DLD1 (cell line): ENCODE data around the gene MAP3K7CL.

Experiments
- in situ Hi-C: cut with HindIII; loops from 2 replicates; pipeline ENCODE4 v1.10.0; 2017; ENCODE audit warnings: low sequenced_read_pairs

Gene MAP3K7CL, protein sequence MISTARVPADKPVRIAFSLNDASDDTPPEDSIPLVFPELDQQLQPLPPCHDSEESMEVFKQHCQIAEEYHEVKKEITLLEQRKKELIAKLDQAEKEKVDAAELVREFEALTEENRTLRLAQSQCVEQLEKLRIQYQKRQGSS

DNA sequence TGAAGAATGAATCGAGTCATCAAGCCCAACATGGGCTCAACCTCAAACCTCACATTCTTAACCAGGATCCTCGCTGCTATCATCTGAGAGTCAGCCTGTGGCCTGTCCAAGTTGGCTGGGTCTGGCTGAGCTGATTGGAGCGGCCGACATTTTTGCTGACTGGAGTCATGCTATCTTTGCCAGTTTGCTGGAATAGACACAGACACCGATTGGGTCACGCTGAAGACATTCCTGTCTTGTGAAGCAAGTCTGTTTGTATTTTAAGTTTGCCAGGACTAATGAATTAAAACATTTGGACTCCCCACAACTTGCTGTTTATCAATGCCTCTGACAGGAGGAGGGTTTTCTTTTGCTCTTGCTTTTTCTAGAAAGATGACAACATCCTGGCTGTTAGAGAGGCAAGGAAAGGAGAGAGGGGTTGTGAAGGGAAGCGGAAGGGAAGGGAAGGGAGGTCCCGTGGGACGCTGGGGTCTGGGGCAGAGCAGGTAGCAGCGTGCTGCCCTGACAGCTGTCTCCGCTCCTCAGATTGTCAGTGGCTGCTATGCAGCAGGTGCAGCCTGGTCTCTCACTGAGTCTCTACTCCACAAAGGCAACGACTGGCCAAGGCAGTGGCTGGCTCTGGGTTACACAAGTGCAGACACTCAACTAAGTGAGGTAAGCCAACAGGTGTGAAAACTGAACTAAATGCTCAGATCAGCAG is at the start of gene MAP3K7CL:
MAP3K7CL (plus strand) TSS at position 375 of the 700 bp plus-strand sequence. CDS start 2,701 bp downstream, outside the sequence.
- in situ Hi-C loops, result no loop called here

DNA sequence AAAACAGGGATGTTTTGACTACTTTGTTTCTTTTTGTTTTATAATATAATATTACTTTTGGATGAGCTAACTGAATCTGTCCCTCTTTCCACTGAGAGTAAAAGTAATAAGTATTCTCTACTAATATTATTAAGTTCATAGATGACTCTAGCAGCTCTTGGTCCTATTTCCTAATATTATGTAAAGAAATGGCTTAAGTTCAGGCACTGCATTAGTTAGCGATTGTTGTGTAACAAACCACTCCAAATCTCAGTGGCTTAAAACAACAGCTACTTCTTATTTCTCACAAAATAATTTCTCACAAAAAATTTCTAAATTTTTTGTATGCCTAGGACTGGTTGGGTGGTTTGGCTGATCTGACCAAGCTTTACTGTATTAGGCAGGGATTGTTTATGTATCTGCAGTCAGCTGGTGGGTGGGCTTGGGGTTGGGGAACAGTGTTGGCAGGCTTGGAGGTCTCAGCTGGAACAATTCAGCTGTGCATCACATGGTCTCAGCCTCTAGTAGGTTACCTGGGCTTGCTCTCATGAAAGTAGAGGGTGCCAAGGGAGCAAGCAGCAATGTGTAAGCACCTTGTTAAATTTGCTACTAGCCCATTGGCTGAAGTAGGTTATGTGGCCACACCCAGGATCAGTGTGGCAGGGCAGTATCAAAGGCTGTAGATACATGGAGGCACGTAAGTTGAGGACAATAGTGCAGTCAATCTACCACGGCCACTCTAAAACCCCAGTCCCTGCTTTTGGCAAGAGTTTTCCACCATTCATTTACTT is 48.2 kb upstream of the MAP3K7CL start:
- in situ Hi-C loops, result no loop called here

DNA sequence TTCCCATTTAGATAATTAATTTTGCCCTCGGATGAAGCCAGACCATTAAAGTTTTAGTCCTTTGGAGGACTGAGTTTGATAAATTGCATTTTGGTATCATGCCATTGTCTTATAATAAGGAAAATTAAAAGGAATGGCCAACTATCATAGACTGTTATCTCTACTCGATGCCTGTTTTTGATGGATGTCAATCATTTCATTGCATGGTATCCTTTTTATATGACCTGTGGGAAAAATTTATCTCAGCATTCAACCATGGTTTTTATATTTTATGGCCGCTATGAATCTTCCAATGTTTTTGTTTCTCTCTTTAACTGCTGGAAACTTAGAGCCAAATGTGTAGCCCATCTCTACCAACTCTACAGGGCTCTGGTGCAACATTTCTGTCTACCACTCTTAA is 47.1 kb upstream of the MAP3K7CL start:
- in situ Hi-C loops, result no loop called here

DNA sequence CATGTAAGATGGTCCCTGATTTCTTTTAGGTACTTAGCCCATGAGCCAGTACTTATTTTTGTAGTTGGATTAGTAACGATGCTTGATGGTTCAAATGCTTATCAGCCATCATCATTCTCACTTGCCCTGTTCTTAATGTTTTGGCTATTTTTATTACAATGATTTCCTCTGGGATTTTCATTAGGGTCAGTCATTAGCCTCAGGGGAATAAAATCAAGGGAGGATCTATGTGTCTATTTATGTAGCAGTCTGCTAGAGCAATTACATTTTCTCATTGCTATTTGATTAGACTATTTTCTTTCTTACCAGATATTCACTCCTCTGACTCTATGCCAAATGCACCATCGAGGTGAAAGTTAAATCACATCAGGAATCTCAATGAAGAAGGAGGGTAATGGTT is 46.1 kb upstream of the MAP3K7CL start:
- in situ Hi-C loops, result no loop called here

DNA sequence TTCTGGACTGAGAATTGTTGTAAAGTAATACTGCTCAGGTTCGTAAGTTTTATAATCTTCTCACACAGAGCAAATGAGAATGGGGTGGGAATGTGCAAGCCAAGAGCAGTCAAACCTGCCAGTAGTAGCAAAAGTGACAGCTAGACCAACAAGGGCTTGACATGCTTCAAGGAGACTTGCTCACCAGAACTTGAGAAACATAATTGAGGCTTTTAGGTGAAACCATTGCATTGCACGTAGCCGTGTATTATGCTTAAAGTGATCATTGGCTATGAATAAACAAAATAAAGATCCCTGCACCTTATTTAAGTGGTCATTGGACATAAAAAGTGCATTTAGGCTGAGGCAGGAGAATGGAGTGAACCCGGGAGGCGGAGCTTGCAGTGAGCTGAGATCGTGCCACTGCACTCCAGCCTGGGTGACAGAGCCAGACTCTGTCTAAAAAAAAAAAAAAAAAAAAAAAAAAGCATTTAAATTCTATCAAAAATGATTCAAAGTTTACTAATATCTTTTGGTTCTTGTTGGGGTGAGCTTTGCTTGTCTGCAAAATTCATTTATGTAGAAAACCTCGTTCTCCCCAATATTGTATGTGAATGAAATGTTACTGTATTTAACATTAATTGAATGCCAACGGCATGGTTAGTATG is 45.2 kb upstream of the MAP3K7CL start:
- in situ Hi-C loops, result no loop called here

DNA sequence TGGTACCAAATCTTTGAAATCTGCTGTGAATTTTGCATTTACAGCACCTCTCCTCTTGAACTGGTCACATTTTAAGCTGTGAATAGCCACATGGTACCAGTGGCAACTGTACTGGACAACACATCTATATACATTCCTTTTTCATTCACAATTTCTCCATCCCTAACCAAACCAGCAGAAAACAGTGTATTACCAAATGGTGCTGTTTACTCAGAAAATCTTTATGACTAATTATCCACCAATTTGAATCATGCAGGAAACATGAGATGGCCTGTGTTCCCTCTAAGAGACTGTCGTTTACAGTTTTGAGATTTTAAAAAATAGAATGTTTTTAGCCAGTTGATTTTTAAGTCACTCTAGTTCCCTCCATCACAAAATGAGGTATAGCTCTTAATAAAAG is 39.4 kb upstream of the MAP3K7CL start:
- in situ Hi-C loops, result no loop called here

DNA sequence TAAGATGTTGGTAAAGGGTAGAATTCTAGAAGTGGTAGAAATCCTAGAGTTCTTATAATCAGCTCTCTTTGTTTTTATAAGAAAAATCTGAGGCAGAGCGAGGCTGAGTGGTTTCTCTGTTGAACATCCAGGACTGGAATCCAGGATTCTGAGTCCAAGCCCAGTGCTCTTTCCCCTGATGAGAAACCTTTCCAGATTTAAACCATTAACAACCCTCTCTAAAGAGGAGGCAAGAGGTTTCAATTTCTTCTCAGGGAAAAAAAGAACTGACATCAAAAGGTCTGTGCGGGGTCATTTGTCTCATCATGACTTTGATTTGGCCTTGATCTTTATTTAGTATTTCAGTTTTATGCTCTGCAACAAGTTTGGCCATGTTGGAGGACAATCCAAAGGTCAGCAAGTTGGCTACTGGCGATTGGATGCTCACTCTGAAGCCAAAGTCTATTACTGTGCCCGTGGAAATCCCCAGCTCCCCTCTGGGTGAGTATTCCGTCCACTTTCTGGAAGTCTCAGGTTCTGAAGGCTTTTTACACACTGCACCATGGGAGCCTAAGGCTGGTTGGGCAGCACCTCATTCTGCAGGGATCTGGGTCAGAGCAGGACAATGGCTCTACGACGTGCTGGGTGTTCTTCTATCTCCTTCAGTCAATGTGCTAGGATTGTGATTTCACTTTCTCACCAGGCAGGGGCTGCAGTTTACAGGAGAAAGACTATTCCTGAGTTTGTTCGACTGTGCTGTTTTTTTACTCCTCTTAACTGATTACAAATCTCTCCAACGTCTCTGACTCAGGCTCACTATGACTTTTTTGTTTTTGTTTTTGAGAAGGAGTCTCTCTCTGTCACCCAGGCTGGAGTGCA is 38.1 kb upstream of the MAP3K7CL start:
- in situ Hi-C loops, result no loop called here

DNA sequence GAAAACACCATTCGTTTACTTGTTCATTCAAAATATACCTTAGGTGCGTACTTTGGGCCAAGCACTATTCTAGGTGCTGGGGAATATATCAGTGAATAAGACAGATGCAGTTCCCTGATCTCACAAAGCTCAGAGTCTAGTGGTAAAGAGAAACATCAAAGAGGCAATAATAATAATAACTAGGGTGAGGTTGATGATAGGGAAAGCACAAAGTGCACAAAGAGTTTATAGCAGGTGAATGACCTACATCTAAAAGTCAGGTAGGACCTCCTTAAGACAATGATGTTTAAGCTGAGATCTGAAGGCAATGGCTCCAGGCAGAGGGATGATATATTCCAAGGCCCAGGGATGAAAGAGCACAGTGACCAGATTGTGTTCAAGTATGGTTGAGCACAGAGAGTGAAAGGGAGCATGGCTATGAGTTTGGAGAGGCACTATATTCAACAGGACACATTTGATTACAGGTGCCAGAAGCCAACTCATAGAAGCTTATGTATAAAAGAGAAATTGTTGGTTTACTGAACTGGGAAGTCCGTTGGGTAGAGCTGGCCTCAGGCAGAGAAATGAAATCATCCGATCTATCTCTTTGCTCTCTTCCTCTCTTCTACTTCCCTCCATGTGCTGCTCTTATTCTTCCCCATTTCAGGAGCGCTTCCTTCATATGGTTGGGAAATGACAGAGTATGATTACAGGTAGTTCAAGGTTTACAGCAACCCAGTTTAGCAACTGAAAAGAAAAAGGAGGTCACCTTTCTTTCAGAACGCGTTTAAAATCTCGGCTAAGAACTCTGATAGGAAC is 34.0 kb upstream of the MAP3K7CL start:
- in situ Hi-C loops, result no loop called here

DNA sequence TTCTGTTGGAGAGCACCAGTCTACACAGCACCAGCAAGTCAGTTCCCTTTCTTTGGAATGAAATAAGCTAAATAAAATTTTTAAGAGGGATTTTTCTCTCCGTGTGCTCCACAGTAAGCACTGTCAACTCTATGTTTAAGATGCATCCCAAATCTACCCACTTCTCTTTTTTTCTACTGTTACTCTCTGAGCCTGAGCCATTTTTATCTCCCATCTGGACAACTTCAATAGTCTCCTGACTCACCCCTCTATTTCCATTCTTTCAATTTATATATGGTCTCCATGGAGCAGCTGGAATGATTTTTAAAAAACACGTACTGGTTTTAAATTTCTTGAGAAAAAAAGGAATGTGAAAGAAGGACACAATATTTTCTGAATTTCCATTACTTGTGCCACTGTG is 32.3 kb upstream of the MAP3K7CL start:
- in situ Hi-C loops, result no loop called here

DNA sequence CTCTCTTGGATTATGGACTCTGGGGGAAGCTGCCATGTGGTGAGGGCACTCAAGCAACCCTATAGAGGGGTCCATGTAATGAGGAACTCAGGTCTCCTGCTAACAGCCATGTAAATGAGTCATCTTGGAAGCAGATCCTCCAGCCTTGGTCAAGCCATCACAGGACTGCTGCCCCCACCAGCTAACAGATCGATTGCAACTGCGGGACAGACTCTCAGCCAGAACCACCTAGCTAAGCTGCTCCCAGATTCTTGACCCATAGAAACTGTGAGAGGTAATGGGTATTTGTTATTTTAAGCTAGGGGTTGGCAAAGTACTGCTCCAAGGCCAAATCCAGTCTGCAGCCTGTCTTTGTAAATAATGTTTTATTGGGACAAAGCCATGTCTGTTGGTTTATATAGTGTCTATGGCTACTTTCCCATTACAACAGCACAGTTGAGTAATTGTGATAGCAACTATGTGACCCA is 27.6 kb upstream of the MAP3K7CL start:
- in situ Hi-C loops, result no loop called here

DNA sequence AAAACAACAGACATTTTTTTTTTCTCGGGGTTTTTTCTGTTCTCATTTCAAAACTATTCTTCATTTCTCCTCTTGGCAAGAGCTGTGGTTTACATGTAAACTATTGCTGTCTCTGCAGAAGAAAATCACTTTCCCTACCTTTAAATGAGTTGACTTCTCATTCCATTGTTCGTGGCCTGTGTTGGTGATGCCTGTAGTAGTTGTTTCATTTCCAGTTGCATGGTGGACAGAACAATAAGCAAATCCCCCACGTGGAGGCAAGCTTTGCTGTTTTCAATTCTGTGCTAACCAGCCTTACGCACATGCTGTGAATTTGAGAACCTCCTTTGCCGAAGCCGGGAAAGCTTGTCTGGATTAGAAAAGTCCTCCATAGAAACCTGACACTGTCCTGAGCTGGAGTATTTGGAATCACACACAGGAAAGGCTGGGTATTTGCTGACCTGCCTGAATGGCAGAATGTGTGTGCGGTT is 26.2 kb upstream of the MAP3K7CL start:
- in situ Hi-C loops, result no loop called here

DNA sequence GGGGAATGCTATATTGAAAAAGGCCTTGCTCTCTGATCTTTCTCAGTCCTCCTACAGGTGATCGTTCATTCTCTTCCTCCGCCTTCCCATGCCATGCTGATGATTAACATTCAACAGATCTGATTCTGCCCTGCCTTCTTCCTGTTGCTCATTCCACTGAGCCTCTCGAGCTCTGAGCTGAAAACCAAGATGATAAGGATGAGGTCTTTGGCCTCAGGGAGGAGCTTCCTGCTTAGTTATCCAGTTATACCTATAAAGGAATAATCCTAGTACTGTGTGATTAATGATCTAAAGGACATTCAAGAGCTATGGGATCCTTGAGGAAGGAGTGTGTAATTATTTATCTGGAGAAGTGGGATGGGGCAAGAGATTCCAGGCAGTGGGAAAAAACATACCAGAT is 25.2 kb upstream of the MAP3K7CL start:
- in situ Hi-C loops, result no loop called here

DNA sequence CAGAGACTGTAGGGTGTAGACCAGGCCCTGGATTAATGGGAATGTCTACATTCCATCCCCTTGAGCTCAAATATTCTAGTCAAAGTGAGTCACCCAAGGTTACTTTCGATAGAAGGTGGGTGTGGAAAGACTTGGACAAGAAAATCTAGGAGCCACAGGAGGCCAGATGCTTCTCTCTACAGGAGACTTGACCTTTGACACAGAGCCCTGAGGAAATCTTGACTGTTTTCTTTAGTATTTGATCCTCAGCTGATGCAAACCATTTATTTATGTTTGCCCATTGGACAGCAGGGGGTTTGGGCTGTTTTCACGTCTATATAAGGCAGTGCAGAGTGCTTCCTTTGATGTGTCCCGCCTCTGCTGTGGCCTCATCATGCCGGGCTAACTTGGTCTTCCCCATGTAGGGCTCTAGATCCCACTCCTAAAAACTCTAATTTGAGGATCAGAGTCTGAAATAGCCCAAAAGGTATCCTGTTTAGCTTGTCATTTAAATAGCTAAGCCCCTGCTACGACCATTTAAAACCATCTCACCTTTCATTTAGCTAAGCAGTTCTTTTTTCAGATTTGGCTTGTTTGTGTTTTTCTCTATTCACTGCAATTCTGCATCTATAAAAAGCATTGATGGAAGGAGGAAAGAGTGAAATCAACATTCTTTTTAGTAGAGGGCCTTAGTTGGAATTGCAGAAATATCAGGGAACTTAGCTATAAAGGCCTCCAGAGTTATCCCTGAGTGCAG is 15.5 kb upstream of the MAP3K7CL start:
- in situ Hi-C loops, result no loop called here

DNA sequence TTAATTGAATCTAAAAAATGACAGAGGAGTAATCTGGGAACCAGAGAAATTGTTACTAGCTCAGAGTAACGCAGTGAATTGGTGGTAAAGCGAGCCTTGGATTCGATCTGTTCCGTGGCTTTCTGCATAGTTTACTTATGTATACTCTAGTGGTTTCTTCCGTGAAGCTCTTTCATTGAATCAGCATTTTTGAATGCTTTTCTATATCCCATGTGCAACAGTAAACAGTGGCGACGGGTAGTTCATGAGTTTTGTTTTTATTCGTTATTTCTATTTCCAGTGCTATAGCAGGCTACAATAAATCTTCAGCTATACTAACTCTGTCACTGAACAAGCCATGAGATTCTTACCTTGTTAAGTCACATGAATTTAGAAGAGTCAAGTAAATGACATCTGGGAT is 14.5 kb upstream of the MAP3K7CL start:
- in situ Hi-C loops, result no loop called here

DNA sequence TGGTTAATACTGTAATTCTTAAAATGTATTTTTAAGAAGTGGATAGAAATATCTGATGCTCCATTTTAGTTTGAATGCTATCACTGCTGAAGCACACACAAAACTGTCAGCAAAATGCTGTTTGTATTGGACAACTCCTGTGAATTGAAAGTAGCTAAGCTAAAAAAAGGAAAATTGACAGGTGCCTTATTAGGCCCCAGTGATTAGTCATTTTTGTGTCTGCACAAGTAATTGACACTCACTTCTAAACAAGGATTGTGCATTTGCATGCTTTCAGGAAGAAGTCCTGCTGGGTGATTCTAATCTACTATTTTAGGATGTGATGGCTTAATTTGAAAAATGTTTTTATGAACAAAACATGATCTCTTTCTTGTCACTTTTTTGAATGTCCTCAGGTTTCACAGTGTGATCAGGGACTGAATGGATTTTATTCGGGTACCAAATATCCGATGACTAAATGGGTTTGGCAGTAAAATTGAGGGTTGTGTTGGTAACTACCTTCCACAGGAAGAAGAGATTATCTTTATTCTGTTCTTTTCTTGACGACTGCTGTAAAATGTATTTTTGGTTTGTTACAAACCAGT is 13.0 kb upstream of the MAP3K7CL start:
- in situ Hi-C loops, result no loop called here

DNA sequence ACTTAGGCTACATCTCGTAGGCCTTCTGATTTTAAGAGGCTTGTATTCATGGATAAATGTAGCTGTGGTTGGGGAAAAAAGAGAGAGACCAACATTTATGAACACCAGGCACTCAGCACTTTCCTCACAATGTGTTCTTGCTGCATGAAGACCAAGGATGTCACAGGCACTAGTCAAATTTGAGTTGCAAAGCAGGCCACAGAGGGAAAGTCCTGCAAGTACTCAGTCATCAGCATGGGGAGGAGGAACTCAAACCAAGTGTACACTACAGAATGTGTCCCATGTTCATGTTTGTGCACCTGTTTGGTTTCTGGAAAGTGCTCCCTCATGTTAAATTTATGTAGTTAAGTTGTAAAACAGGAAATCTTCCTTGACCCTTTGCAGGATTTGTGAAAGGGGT is 8.7 kb upstream of the MAP3K7CL start:
- in situ Hi-C loops, result no loop called here

DNA sequence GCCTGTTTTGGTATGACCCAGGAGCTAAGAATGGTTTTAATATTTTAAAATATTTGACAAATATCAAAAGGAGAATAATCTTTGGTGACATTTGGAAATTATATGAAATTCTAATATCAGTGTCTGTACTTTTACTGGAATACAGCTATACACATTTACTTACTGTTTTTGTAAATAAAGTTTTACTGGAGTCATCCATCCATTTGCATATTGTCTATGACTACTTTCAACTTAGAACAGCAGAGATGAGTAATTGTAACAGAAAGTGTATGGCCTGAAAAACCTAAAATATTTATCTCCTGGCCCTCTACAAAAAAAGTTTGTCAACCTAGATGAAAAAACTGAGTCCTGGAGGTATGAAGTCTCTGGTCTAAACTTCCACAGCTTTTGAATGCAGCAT is 5.8 kb upstream of the MAP3K7CL start:
- in situ Hi-C loops, result no loop called here

DNA sequence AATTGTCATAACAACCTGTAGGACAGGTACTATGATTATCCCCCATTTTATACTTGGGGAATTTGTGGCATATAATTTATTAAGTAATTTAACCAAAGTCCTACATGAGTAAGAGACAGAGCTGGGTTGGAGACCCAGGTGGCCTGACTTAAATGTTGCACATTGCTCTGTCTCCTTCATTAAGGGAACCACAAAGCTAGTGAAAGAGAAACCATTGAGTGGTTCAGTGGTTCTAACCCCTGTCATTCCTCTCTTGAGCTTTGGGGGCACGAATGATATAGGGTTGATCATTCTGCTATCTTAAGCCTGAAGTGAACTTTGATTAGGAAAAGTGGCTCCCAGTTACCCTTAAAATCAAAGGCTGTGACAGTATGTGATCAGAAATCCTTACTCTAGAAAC is 5.3 kb upstream of the MAP3K7CL start:
- in situ Hi-C loops, result no loop called here

DNA sequence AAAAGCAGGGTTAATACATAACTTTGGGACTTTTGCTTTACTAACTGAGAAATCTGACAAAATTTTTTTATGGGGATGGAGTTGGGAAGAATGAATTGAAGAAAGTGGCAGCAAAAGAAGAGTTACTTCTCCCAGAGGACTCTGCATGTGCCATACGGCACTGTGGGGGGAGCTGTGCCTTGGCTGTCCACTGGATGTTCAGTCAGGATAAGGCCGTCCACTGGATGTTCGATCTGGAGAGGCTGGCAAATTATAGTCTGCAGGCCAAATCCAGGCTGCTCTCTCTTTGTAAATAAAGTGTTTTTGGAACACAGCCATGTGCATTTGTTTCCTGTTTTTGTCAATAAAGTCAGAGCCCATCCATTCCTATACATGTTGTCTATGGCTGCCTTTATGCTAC is 4.5 kb upstream of the MAP3K7CL start:
- in situ Hi-C loops, result no loop called here
